ENCODE results near the gene PRXL2B. TPM values are rescaled to one million over a fixed set of nuclear protein-coding genes. Genes with fewer than 3 reads are reported as not detected.

Gene PRXL2B
- total RNA-seq, 1 experiment from 2014 or later = 31.0 TPM

- H3K4me3 Mint-ChIP-seq (ENCODE audit: low read depth, unreplicated experiment) = no peak overlapping the region
- intact Hi-C loops (cut with micrococcal nuclease; ENCODE audit: unreplicated experiment) = no loop called here
- no peaks in the 10 kb centered on the region for H3K4me1 Mint-ChIP-seq (ENCODE audit: low read depth, unreplicated experiment)
- CTCF ChIA-PET = interaction anchor here (0.7 kb wide), 1 partner anchor 1324 kb away, joined by 3 read pairs; no protein-coding TSS in a partner anchor
- peaks cover 37% of the 10 kb centered on the region for H3K27me3 Mint-ChIP-seq (ENCODE audit: unreplicated experiment)
- H3K36me3 Mint-ChIP-seq (ENCODE audit: insufficient read depth, unreplicated experiment) = no peaks in the 10 kb centered on the region
- peaks cover 2% of the 10 kb centered on the region for H3K9me3 Mint-ChIP-seq (ENCODE audit: low read depth, unreplicated experiment)
- H3K27ac Mint-ChIP-seq (ENCODE audit: unreplicated experiment) = no peak overlapping the region
- BruUV-seq (replicated peaks) = no TSS peak
- no peak for DNase-seq
- no peak for TF ChIP-seq CTCF (IDR thresholded peaks at IDR 0.05; ENCODE audit: unreplicated experiment)
These were observed 23.7 kb downstream of the PRXL2B start for GRCh38 chr1:2610036-2610959.

- Mint-ChIP-seq H3K9me3 (ENCODE audit: low read depth, unreplicated experiment) (peaks cover 3% of the 10 kb centered on the region), H3K27me3 (ENCODE audit: unreplicated experiment) (peaks cover 45% of the 10 kb centered on the region), H3K27ac (ENCODE audit: unreplicated experiment) (no peak overlapping the region), H3K4me3 (ENCODE audit: low read depth, unreplicated experiment) (no peak overlapping the region), H3K4me1 (ENCODE audit: low read depth, unreplicated experiment) (no peaks in the 10 kb centered on the region), H3K36me3 (ENCODE audit: insufficient read depth, unreplicated experiment) (no peaks in the 10 kb centered on the region)
- no TSS peak for BruUV-seq (replicated peaks)
- peak; percentile 24 for DNase-seq
- intact Hi-C loops (cut with micrococcal nuclease; ENCODE audit: unreplicated experiment) = no loop called here
- CTCF ChIA-PET = interaction anchor here (0.7 kb wide), 1 partner anchor 1325 kb away, joined by 3 read pairs; no protein-coding TSS in a partner anchor
- no peak for TF ChIP-seq CTCF (IDR thresholded peaks at IDR 0.05; ENCODE audit: unreplicated experiment)
These were observed 24.5 kb downstream of the PRXL2B start for GRCh38 chr1:2611031-2611501.

GRCh38 chr1:2611621-2612437 is 25.3 kb downstream of the PRXL2B start:
- H3K4me1 Mint-ChIP-seq (ENCODE audit: low read depth, unreplicated experiment) = no peaks in the 10 kb centered on the region
- no peak overlapping the region for H3K4me3 Mint-ChIP-seq (ENCODE audit: low read depth, unreplicated experiment)
- H3K36me3 Mint-ChIP-seq (ENCODE audit: insufficient read depth, unreplicated experiment) = no peaks in the 10 kb centered on the region
- no TSS peak for BruUV-seq (replicated peaks)
- peaks cover 4% of the 10 kb centered on the region for H3K9me3 Mint-ChIP-seq (ENCODE audit: low read depth, unreplicated experiment)
- H3K27me3 Mint-ChIP-seq (ENCODE audit: unreplicated experiment) = peaks cover 53% of the 10 kb centered on the region
- CTCF ChIA-PET = interaction anchor here (0.6 to 0.8 kb wide), 2 partner anchors 12 to 25 kb away, joined by 3 read pairs; no protein-coding TSS in a partner anchor
- H3K27ac Mint-ChIP-seq (ENCODE audit: unreplicated experiment) = no peak overlapping the region
- DNase-seq = no peak
- no peak for TF ChIP-seq CTCF (IDR thresholded peaks at IDR 0.05; ENCODE audit: unreplicated experiment)
- intact Hi-C loops (cut with micrococcal nuclease; ENCODE audit: unreplicated experiment) = no loop called here

GRCh38 chr1:2612591-2613365 is 26.2 kb downstream of the PRXL2B start:
- Mint-ChIP-seq H3K4me1 (ENCODE audit: low read depth, unreplicated experiment) (no peaks in the 10 kb centered on the region), H3K9me3 (ENCODE audit: low read depth, unreplicated experiment) (peaks cover 4% of the 10 kb centered on the region), H3K4me3 (ENCODE audit: low read depth, unreplicated experiment) (no peak overlapping the region), H3K27me3 (ENCODE audit: unreplicated experiment) (peaks cover 56% of the 10 kb centered on the region), H3K36me3 (ENCODE audit: insufficient read depth, unreplicated experiment) (no peaks in the 10 kb centered on the region), H3K27ac (ENCODE audit: unreplicated experiment) (no peak overlapping the region)
- CTCF ChIA-PET = no interaction called here
- no peak for TF ChIP-seq CTCF (IDR thresholded peaks at IDR 0.05; ENCODE audit: unreplicated experiment)
- BruUV-seq (replicated peaks) = no TSS peak
- DNase-seq = no peak
- intact Hi-C loops (cut with micrococcal nuclease; ENCODE audit: unreplicated experiment) = no loop called here
